ENCODE data around the gene GRIK4. TPM values are rescaled to one million over a fixed set of nuclear protein-coding genes. Genes with fewer than 3 reads are reported as not detected.

Gene GRIK4
- total and polyA plus RNA-seq, 2 experiments from 2014 or later, result 0.28 to 0.45 TPM

GRCh38 chr11:120839846-120840402, 328.4 kb downstream of the GRIK4 start:
- Histone ChIP-seq H3K4me1 (ENCODE audit: low read depth) (no peaks in the 10 kb centered on the region), H3K27me3 (no peaks in the 10 kb centered on the region), H3K9me3 (ENCODE audit: low read depth) (no peaks in the 10 kb centered on the region), H3K36me3 (no peaks in the 10 kb centered on the region), H3K4me3 (no peak overlapping the region), H3K27ac (no peak overlapping the region)
- no peak for TF ChIP-seq CTCF (IDR thresholded peaks at IDR 0.05; ENCODE audit: low read depth, low read length)
- no peak for DNase-seq (ENCODE audit: low read depth in 1 of 2, low spot score in 1 of 2)

GRCh38 chr11:120840661-120841060, 329.1 kb downstream of the GRIK4 start:
- Histone ChIP-seq H3K4me1 (ENCODE audit: low read depth) (no peaks in the 10 kb centered on the region), H3K27ac (no peak overlapping the region), H3K27me3 (no peaks in the 10 kb centered on the region), H3K36me3 (no peaks in the 10 kb centered on the region), H3K4me3 (no peak overlapping the region), H3K9me3 (ENCODE audit: low read depth) (no peaks in the 10 kb centered on the region)
- no peak for TF ChIP-seq CTCF (IDR thresholded peaks at IDR 0.05; ENCODE audit: low read depth, low read length)
- no peak for DNase-seq (ENCODE audit: low read depth in 1 of 2, low spot score in 1 of 2)

- H3K4me3 ChIP-seq, result no peak overlapping the region
- H3K9me3 ChIP-seq (ENCODE audit: low read depth), result no peaks in the 10 kb centered on the region
- no peaks in the 10 kb centered on the region for H3K4me1 ChIP-seq (ENCODE audit: low read depth)
- DNase-seq (ENCODE audit: low read depth in 1 of 2, low spot score in 1 of 2), result no peak
- H3K36me3 ChIP-seq, result no peaks in the 10 kb centered on the region
- no peak overlapping the region for H3K27ac ChIP-seq
- no peaks in the 10 kb centered on the region for H3K27me3 ChIP-seq
- no peak for TF ChIP-seq CTCF (IDR thresholded peaks at IDR 0.05; ENCODE audit: low read depth, low read length)
Measured at GRCh38 chr11:120841074-120841473, 329.5 kb downstream of the GRIK4 start.

GRCh38 chr11:120842195-120842594, 330.6 kb downstream of the GRIK4 start:
- no peaks in the 10 kb centered on the region for H3K36me3 ChIP-seq
- H3K27ac ChIP-seq, result no peak overlapping the region
- TF ChIP-seq CTCF (IDR thresholded peaks at IDR 0.05; ENCODE audit: low read depth, low read length), result no peak
- no peak overlapping the region for H3K4me3 ChIP-seq
- H3K4me1 ChIP-seq (ENCODE audit: low read depth), result no peaks in the 10 kb centered on the region
- H3K27me3 ChIP-seq, result no peaks in the 10 kb centered on the region
- no peaks in the 10 kb centered on the region for H3K9me3 ChIP-seq (ENCODE audit: low read depth)
- DNase-seq (ENCODE audit: low read depth in 1 of 2, low spot score in 1 of 2), result no peak

- Histone ChIP-seq H3K4me3 (no peak overlapping the region), H3K36me3 (no peaks in the 10 kb centered on the region), H3K4me1 (ENCODE audit: low read depth) (peaks cover 13% of the 10 kb centered on the region), H3K27ac (no peak overlapping the region), H3K27me3 (peaks cover 3% of the 10 kb centered on the region), H3K9me3 (ENCODE audit: low read depth) (no peaks in the 10 kb centered on the region)
- no peak for DNase-seq (ENCODE audit: low read depth in 1 of 2, low spot score in 1 of 2)
- TF ChIP-seq CTCF (IDR thresholded peaks at IDR 0.05; ENCODE audit: low read depth, low read length), result no peak
Measured at GRCh38 chr11:120853435-120853834, 341.9 kb downstream of the GRIK4 start.
